ENCODE measurements around the gene OASL. TPM values are rescaled to one million over a fixed set of nuclear protein-coding genes. Genes with fewer than 3 reads are reported as not detected.
A peak's percentile ranks its signal among the peaks of the same experiment; 100 is the strongest.

OASL gene
- total and polyA plus RNA-seq, 9 of the 15 experiments (the other 6 are each of a cell fraction or from before 2014, with no cell fraction given) = 0.14 TPM; not detected in 8

DNA sequence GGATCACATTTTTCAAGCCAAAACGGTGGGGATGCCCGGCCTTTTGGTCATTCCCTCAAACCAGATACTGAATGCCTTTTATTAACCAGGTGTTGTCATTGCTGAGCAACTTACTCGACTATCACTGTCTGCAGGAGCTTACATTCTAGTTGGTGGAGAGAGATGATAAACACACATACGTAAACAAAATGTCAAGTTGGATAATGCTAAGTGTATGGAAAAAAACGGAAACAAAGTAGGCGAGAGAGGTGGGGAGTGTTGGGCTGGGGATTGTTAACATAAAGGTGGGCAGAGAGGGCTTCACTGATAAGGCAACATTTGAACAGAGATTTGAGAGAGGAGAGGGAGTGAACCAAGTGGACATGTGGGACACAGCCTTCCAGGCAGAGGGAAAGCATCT lies 27.2 kb downstream of the OASL start:
- DNase-seq (ENCODE audit: extremely low read depth in 1 of 4, low spot score in 3 of 4) (no peak), ATAC-seq (no peak), FAIRE-seq (no peak)
- intact Hi-C loops (cut with micrococcal nuclease) (loop anchor here (10.0 kb wide), 1 partner anchor 83 kb away; no protein-coding TSS in a partner anchor), in situ Hi-C loops (cut with MboI) (no loop called here)
- CTCF ChIA-PET (ENCODE audit: low intra/inter-chr PET ratio) = no interaction called here
- no peaks in the 10 kb centered on the region for H3K27me3 ChIP-seq (ENCODE audit: control insufficient read depth in 2 of 2, insufficient read depth in 2 of 2, low read length in 2 of 2)
- H3K4me3 ChIP-seq = no peak overlapping the region
- no peaks in the 10 kb centered on the region; the same call in 1 of the 2 replicates for H3K9me3 ChIP-seq (replicated peaks; ENCODE audit: control insufficient read depth, insufficient read depth, low read depth, low read length)
- H3K79me2 ChIP-seq (ENCODE audit: control insufficient read depth, insufficient read depth, low read length) = peaks cover 16% of the 10 kb centered on the region
- H4K20me1 ChIP-seq (replicated peaks; ENCODE audit: control insufficient read depth, insufficient read depth, low read length) = no peaks in the 10 kb centered on the region
- H3K4me1 ChIP-seq (replicated peaks in 1 of 2; ENCODE audit: control insufficient read depth in 2 of 2, insufficient read depth in 2 of 2, low read length in 2 of 2) = peaks cover 0 to 5% of the 10 kb centered on the region in 2 experiments; a peak in 2 of 5 replicates
- no peak overlapping the region for H3K9ac ChIP-seq (ENCODE audit: insufficient read depth in 1 of 2, low read depth in 2 of 2, low read length in 2 of 2)
- BruUV-seq (replicated peaks) = no TSS peak
- H2AFZ ChIP-seq (ENCODE audit: low read depth, low read length) = no peak overlapping the region
- peaks cover 3% of the 10 kb centered on the region for H3K9me1 ChIP-seq (ENCODE audit: control insufficient read depth, insufficient read depth, low read length)
- H3K36me3 ChIP-seq (ENCODE audit: control insufficient read depth, insufficient read depth, low read length) = peaks cover 53% of the 10 kb centered on the region; the same call in 2 of the 3 replicates
- no peak overlapping the region for H3K4me2 ChIP-seq (ENCODE audit: insufficient read depth, low read length)
- WGBS (ENCODE audit: insufficient coverage, low coverage, missing lambda C conversion rate) = 47% methylated on average over 6 of the region's 6 CpGs
- no peak overlapping the region for H3K27ac ChIP-seq (ENCODE audit: extremely low read depth, low read depth, low read length)
- POLR2A ChIA-PET = no interaction called here
- no peak for TF ChIP-seq ARID1B (IDR thresholded peaks at IDR 0.05)
- TF ChIP-seq CBFA2T3 (IDR thresholded peaks at IDR 0.05) = peak; percentile 70
- TF ChIP-seq BRD4 (IDR thresholded peaks at IDR 0.05) = no peak
- no peak for TF ChIP-seq MCM3 (IDR thresholded peaks at IDR 0.05)
- no peak for TF ChIP-seq BCOR (IDR thresholded peaks at IDR 0.05)
- TF ChIP-seq TAL1 (IDR thresholded peaks at IDR 0.05) = peak; percentile 35; the same call in 1 of the 2 replicates
- no peak for TF ChIP-seq CHD4 (IDR thresholded peaks at IDR 0.05; ENCODE audit: insufficient read depth, insufficient replicate concordance, low read depth, low read length, poor library complexity, severe bottlenecking)
- TF ChIP-seq, protein P1, sequence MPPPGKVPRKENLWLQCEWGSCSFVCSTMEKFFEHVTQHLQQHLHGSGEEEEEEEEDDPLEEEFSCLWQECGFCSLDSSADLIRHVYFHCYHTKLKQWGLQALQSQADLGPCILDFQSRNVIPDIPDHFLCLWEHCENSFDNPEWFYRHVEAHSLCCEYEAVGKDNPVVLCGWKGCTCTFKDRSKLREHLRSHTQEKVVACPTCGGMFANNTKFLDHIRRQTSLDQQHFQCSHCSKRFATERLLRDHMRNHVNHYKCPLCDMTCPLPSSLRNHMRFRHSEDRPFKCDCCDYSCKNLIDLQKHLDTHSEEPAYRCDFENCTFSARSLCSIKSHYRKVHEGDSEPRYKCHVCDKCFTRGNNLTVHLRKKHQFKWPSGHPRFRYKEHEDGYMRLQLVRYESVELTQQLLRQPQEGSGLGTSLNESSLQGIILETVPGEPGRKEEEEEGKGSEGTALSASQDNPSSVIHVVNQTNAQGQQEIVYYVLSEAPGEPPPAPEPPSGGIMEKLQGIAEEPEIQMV (tag; conservative IDR thresholded peaks at IDR 0.05; ENCODE audit: low read depth) = no peak
- TF ChIP-seq, protein P2, sequence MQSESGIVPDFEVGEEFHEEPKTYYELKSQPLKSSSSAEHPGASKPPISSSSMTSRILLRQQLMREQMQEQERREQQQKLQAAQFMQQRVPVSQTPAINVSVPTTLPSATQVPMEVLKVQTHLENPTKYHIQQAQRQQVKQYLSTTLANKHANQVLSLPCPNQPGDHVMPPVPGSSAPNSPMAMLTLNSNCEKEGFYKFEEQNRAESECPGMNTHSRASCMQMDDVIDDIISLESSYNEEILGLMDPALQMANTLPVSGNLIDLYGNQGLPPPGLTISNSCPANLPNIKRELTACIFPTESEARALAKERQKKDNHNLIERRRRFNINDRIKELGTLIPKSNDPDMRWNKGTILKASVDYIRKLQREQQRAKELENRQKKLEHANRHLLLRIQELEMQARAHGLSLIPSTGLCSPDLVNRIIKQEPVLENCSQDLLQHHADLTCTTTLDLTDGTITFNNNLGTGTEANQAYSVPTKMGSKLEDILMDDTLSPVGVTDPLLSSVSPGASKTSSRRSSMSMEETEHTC (IDR thresholded peaks at IDR 0.05) = no peak
- peak; percentile 41 for TF ChIP-seq CBFA2T2 (conservative IDR thresholded peaks at IDR 0.05)
- TF ChIP-seq ZNF707 (CRISPR knock-in tag; conservative IDR thresholded peaks at IDR 0.05) = no peak
- no peak for TF ChIP-seq ZNF445 (CRISPR knock-in tag; IDR thresholded peaks at IDR 0.05; ENCODE audit: low read depth)
- no peak for TF ChIP-seq HCFC1 (IDR thresholded peaks at IDR 0.05; ENCODE audit: low read depth, low read length)
- TF ChIP-seq, protein P3, sequence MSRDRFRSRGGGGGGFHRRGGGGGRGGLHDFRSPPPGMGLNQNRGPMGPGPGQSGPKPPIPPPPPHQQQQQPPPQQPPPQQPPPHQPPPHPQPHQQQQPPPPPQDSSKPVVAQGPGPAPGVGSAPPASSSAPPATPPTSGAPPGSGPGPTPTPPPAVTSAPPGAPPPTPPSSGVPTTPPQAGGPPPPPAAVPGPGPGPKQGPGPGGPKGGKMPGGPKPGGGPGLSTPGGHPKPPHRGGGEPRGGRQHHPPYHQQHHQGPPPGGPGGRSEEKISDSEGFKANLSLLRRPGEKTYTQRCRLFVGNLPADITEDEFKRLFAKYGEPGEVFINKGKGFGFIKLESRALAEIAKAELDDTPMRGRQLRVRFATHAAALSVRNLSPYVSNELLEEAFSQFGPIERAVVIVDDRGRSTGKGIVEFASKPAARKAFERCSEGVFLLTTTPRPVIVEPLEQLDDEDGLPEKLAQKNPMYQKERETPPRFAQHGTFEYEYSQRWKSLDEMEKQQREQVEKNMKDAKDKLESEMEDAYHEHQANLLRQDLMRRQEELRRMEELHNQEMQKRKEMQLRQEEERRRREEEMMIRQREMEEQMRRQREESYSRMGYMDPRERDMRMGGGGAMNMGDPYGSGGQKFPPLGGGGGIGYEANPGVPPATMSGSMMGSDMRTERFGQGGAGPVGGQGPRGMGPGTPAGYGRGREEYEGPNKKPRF (IDR thresholded peaks at IDR 0.05; ENCODE audit: low read depth, low read length) = no peak
- TF ChIP-seq CREB1 (IDR thresholded peaks at IDR 0.05) = no peak
- no peak for TF ChIP-seq CREB1 (CRISPR knock-in tag; IDR thresholded peaks at IDR 0.05)
- TF ChIP-seq, protein P4, sequence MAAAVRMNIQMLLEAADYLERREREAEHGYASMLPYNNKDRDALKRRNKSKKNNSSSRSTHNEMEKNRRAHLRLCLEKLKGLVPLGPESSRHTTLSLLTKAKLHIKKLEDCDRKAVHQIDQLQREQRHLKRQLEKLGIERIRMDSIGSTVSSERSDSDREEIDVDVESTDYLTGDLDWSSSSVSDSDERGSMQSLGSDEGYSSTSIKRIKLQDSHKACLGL (CRISPR knock-in tag; IDR thresholded peaks at IDR 0.05; ENCODE audit: borderline replicate concordance, poor library complexity, severe bottlenecking) = no peak
- TF ChIP-seq ZNF766 (CRISPR knock-in tag; conservative IDR thresholded peaks at IDR 0.05) = no peak
- no peak for TF ChIP-seq ZBTB17 (CRISPR knock-in tag; IDR thresholded peaks at IDR 0.05)
- no peak for TF ChIP-seq ZBTB1 (CRISPR knock-in tag; IDR thresholded peaks at IDR 0.05; ENCODE audit: borderline replicate concordance, low read depth)
